ENCODE results near the gene SMNDC1. TPM values are rescaled to one million over a fixed set of nuclear protein-coding genes. Genes with fewer than 3 reads are reported as not detected.

Gene SMNDC1
- total and polyA plus RNA-seq, 4 donors = 4.9 to 6.8 (median 6.0) TPM

DNA sequence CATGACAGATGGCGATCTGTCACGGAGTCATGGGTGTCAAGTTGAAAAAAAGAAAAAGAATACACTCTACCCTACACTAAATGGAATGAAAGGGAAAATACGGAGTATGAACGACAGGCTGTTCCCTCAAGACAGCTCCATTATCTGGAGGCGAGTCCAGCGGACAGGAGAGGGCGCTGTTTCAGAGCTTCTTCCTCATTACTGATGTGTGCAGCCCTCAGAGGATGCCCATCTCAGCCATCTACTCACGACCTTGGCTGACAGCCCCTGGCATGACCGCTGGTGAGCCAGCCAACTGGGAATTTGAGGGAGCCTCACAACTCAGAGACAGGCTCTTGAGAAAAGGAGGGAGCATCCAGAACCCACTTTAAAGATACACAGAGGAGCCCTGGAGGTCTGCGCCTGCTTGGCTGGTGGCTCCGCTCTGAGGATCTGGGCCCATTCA is 49.6 kb upstream of the SMNDC1 start:
- H3K27ac ChIP-seq (ENCODE audit: low read depth in 1 of 2, low read length in 2 of 2) = no peak overlapping the region
- no peak overlapping the region for H3K9ac ChIP-seq (ENCODE audit: low read depth in 1 of 2, low read length in 2 of 2)
- H3K4me3 ChIP-seq (ENCODE audit: low read depth in 1 of 3, low read length in 3 of 3) = no peak overlapping the region
- peak; percentile 77 for DNase-seq (ENCODE audit: low spot score)
- H3K9me3 ChIP-seq (ENCODE audit: control insufficient read depth in 4 of 4, low read length in 3 of 4) = no peaks in the 10 kb centered on the region
- no peaks in the 10 kb centered on the region for H3K36me3 ChIP-seq (ENCODE audit: control insufficient read depth in 4 of 4, insufficient read depth in 3 of 4, low read depth in 1 of 4, low read length in 3 of 4)
- no peak for TF ChIP-seq FOXA2 (IDR thresholded peaks at IDR 0.05)
- TF ChIP-seq, protein P1, sequence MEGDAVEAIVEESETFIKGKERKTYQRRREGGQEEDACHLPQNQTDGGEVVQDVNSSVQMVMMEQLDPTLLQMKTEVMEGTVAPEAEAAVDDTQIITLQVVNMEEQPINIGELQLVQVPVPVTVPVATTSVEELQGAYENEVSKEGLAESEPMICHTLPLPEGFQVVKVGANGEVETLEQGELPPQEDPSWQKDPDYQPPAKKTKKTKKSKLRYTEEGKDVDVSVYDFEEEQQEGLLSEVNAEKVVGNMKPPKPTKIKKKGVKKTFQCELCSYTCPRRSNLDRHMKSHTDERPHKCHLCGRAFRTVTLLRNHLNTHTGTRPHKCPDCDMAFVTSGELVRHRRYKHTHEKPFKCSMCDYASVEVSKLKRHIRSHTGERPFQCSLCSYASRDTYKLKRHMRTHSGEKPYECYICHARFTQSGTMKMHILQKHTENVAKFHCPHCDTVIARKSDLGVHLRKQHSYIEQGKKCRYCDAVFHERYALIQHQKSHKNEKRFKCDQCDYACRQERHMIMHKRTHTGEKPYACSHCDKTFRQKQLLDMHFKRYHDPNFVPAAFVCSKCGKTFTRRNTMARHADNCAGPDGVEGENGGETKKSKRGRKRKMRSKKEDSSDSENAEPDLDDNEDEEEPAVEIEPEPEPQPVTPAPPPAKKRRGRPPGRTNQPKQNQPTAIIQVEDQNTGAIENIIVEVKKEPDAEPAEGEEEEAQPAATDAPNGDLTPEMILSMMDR (IDR thresholded peaks at IDR 0.05; ENCODE audit: low read depth, low read length, missing input control) = peak; percentile 83
- TF ChIP-seq RAD21 (IDR thresholded peaks at IDR 0.05) = peak; percentile 87 to 95
- TF ChIP-seq, protein P2, sequence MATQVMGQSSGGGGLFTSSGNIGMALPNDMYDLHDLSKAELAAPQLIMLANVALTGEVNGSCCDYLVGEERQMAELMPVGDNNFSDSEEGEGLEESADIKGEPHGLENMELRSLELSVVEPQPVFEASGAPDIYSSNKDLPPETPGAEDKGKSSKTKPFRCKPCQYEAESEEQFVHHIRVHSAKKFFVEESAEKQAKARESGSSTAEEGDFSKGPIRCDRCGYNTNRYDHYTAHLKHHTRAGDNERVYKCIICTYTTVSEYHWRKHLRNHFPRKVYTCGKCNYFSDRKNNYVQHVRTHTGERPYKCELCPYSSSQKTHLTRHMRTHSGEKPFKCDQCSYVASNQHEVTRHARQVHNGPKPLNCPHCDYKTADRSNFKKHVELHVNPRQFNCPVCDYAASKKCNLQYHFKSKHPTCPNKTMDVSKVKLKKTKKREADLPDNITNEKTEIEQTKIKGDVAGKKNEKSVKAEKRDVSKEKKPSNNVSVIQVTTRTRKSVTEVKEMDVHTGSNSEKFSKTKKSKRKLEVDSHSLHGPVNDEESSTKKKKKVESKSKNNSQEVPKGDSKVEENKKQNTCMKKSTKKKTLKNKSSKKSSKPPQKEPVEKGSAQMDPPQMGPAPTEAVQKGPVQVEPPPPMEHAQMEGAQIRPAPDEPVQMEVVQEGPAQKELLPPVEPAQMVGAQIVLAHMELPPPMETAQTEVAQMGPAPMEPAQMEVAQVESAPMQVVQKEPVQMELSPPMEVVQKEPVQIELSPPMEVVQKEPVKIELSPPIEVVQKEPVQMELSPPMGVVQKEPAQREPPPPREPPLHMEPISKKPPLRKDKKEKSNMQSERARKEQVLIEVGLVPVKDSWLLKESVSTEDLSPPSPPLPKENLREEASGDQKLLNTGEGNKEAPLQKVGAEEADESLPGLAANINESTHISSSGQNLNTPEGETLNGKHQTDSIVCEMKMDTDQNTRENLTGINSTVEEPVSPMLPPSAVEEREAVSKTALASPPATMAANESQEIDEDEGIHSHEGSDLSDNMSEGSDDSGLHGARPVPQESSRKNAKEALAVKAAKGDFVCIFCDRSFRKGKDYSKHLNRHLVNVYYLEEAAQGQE (IDR thresholded peaks at IDR 0.05) = no peak
- no peaks in the 10 kb centered on the region for H3K4me1 ChIP-seq (ENCODE audit: control insufficient read depth in 4 of 4, insufficient read depth in 4 of 4, low read length in 3 of 4)
- 30% methylated on average over 11 of the region's 11 CpGs for WGBS
- H3K27me3 ChIP-seq (ENCODE audit: control insufficient read depth in 4 of 4, insufficient read depth in 4 of 4, low read length in 3 of 4) = no peaks in the 10 kb centered on the region

DNA sequence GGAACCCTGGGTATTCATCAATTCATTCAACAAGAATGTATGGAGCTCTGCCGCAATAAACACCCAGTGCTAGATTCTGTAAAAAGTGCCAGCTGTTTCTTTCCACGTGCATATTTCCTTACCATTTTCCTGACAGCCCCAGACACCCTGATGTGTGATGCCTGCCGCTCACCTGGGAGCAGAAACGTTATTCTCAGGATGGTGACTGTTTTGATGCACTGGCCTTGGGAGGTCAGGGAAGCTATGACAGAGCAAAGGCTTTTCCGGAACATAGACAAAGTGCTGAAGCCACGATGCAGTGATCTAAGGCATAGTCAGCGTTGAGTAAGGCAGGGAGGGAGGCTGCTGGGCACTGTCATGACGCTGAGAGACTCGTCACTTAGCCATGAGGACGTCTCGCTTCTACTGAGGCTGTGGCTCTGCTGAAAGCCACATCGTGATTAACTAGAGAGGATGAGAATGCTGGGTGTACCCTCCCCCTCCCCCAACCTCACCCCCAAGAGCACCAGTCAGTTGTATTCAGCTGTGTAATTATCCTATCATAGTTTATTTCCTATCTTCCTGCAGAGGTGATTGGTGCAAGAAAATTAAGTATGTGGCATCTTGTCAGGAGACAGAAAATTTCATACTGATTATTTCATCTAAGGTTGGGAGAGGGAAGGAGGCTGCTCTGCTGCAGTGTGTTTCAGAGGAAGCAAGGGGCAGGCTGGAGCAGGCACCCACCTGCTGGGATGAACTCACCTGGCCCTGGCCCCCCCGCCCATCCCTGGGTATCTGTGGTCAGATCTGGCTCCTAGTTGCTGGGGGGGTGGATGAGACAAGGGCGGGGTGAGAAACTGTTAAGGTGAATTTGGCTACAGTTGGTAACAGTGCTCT is 48.8 kb upstream of the SMNDC1 start:
- Histone ChIP-seq H3K4me1 (ENCODE audit: control insufficient read depth in 4 of 4, insufficient read depth in 4 of 4, low read length in 3 of 4) (no peaks in the 10 kb centered on the region), H3K9ac (ENCODE audit: low read depth in 1 of 2, low read length in 2 of 2) (no peak overlapping the region)
- TF ChIP-seq FOXA1 (IDR thresholded peaks at IDR 0.05) (no peak), NR2F2 (IDR thresholded peaks at IDR 0.05) (no peak), GABPA (IDR thresholded peaks at IDR 0.05 in 1 of 2, conservative IDR thresholded peaks at IDR 0.05 in 1 of 2) (no peak), SP1 (IDR thresholded peaks at IDR 0.05) (no peak), YY1 (IDR thresholded peaks at IDR 0.05) (no peak), FOXA2 (IDR thresholded peaks at IDR 0.05) (no peak), RAD21 (IDR thresholded peaks at IDR 0.05) (no peak)
- TF ChIP-seq, protein P2 (IDR thresholded peaks at IDR 0.05) = no peak
- TF ChIP-seq, protein P3, sequence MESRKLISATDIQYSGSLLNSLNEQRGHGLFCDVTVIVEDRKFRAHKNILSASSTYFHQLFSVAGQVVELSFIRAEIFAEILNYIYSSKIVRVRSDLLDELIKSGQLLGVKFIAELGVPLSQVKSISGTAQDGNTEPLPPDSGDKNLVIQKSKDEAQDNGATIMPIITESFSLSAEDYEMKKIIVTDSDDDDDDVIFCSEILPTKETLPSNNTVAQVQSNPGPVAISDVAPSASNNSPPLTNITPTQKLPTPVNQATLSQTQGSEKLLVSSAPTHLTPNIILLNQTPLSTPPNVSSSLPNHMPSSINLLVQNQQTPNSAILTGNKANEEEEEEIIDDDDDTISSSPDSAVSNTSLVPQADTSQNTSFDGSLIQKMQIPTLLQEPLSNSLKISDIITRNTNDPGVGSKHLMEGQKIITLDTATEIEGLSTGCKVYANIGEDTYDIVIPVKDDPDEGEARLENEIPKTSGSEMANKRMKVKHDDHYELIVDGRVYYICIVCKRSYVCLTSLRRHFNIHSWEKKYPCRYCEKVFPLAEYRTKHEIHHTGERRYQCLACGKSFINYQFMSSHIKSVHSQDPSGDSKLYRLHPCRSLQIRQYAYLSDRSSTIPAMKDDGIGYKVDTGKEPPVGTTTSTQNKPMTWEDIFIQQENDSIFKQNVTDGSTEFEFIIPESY (IDR thresholded peaks at IDR 0.05) = no peak
- TF ChIP-seq, protein P1 (IDR thresholded peaks at IDR 0.05; ENCODE audit: low read depth, low read length, missing input control) = no peak
- TF ChIP-seq, protein P4, sequence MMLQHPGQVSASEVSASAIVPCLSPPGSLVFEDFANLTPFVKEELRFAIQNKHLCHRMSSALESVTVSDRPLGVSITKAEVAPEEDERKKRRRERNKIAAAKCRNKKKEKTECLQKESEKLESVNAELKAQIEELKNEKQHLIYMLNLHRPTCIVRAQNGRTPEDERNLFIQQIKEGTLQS (IDR thresholded peaks at IDR 0.05) = no peak

More for the DNA sequence above, 48.8 kb upstream of the SMNDC1 start:
- DNase-seq (ENCODE audit: low spot score) = no peak
- Histone ChIP-seq H3K27ac (ENCODE audit: low read depth in 1 of 2, low read length in 2 of 2) (no peak overlapping the region), H3K9me3 (ENCODE audit: control insufficient read depth in 4 of 4, low read length in 3 of 4) (no peaks in the 10 kb centered on the region), H3K36me3 (ENCODE audit: control insufficient read depth in 4 of 4, insufficient read depth in 3 of 4, low read depth in 1 of 4, low read length in 3 of 4) (no peaks in the 10 kb centered on the region), H3K4me3 (ENCODE audit: low read depth in 1 of 3, low read length in 3 of 3) (no peak overlapping the region), H3K27me3 (ENCODE audit: control insufficient read depth in 4 of 4, insufficient read depth in 4 of 4, low read length in 3 of 4) (no peaks in the 10 kb centered on the region)
- 34% methylated on average over 14 of the region's 14 CpGs for WGBS

Data from liver (tissue), 9 donors.